ENCODE results near the gene ACTR1A. TPM values are rescaled to one million over a fixed set of nuclear protein-coding genes. Genes with fewer than 3 reads are reported as not detected.
A peak's percentile ranks its signal among the peaks of the same experiment; 100 is the strongest.
"Not testable (repeated sequence)": the region's sequence is repeated elsewhere in the genome, so short reads cannot be mapped to it uniquely, and the experiment has no call there.

Gene ACTR1A
- total RNA-seq, 2 experiments from 2014 or later, result 51.1 to 54.9 TPM

DNA sequence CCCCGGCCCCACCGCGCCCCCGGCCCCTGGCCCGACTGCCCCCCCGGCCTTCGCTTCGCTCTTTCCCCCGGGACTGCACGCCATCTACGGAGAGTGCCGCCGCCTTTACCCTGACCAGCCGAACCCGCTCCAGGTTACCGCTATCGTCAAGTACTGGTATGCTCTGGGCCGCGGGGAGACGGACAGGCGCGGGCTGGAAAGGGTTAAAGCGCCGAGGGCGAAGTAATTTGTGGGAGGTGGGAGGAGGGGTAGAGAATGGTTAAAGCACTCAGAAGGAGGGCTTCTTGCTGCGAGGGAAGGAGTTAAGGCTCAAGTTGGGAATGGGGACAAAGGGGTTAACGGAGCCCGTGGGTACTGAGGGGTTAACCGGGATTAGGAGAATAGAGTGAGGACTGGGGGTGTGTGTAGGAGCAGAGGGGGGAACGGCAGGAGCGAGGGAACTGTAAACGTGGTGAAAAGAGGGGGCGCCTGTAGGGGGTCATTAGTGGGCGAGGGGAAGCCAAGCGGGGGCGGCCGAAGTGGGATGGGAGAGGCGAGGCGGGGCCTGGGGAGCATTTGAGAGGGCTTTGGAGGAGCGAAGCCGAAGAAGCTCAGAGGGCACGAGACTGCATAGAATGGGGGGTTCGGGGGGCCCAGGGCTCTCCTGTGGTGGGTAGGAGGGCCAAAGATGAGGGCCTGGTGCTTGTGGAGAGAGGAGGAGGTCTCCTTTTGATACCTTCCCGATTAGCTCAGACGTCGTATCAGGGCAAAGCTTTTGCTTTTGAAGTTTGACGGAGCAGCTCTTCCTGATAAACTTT is 1.9 kb upstream of the ACTR1A start:
- Mint-ChIP-seq H3K9me3 (no peaks in the 10 kb centered on the region), H3K4me1 (peaks cover 21% of the 10 kb centered on the region), H3K27ac (peak overlapping the region; percentile 84), H3K27me3 (no peaks in the 10 kb centered on the region), H3K4me3 (peak overlapping the region; percentile 92), H3K36me3 (no peaks in the 10 kb centered on the region)
- peak; percentile 38 for DNase-seq

DNA sequence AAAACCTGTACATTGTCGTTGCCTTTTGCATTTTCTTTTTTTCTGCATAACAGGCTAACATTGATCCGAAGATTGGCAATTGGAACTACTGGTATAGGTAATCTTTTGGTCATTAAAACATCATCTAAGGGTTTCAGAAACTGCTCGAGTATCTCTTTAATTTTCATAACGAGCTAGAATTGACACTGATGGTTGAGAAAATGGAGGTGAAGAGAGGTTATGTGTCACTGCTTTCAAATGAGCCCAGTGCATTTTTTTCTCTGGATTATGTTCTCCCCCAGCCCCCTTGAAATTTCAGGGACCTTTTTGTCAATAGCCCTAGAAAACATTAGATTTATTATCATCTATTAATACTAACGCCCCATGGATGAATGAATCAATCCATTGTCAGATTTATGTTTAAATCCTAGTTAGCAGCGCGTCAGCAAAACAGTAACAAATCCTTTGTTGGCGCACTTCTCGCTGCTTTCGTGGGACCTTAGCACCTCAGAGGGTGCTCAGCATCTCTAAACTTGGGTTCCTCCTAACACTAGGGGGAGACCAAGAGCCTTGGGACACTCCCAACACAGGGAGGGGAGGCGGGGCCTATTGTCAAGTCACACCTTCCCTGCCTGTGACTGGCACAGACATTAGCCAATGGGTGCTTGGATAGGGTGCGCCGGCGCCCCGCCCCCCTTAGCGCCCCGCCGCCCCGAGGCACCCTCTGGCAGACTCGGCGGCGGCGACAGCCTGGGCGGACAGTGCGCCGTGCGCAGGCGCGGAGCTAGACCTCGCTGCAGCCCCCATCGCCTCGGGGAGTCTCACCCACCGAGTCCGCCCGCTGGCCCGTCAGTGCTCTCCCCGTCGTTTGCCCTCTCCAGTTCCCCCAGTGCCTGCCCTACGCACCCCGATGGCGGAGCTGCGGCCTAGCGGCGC is 1.0 kb upstream of the ACTR1A start, which contains the start of gene SUFU:
Gene SUFU, plus strand, starts transcription at position 709 of the 915 bp plus-strand sequence. Its CDS starts 181 bp downstream, at position 890.
- Mint-ChIP-seq H3K9me3 (no peaks in the 10 kb centered on the region), H3K4me1 (peaks cover 26% of the 10 kb centered on the region), H3K27ac (peak within 1 kb of the TSS; percentile 84), H3K27me3 (no peaks in the 10 kb centered on the region), H3K36me3 (peaks cover 5% of the 10 kb centered on the region), H3K4me3 (peak within 1 kb of the TSS; percentile 92)
- peak; percentile 97 for DNase-seq

DNA sequence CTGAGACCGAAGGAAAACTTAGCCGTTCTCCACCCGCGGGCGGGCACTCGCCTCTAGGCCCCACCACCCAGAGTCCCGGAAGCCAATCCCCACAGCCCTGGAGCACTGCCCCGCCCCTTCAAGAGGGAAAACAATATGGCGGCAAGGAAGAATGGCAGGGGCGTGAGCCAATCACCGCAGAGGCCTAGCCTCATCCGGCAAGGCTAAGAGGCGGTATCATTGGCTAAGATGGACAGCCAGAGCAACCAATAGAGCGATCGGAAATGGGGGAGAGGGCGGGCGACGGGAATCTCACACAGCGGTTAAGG is 529 bp downstream of the ACTR1A start:
- H3K9me3 Mint-ChIP-seq, result no peaks in the 10 kb centered on the region
- peak; percentile 99 for DNase-seq
- H3K36me3 Mint-ChIP-seq, result peaks cover 5% of the 10 kb centered on the region
- no peak overlapping the region for H3K4me3 Mint-ChIP-seq
- H3K27me3 Mint-ChIP-seq, result no peaks in the 10 kb centered on the region
- H3K4me1 Mint-ChIP-seq, result peaks cover 25% of the 10 kb centered on the region
- no peak overlapping the region for H3K27ac Mint-ChIP-seq

DNA sequence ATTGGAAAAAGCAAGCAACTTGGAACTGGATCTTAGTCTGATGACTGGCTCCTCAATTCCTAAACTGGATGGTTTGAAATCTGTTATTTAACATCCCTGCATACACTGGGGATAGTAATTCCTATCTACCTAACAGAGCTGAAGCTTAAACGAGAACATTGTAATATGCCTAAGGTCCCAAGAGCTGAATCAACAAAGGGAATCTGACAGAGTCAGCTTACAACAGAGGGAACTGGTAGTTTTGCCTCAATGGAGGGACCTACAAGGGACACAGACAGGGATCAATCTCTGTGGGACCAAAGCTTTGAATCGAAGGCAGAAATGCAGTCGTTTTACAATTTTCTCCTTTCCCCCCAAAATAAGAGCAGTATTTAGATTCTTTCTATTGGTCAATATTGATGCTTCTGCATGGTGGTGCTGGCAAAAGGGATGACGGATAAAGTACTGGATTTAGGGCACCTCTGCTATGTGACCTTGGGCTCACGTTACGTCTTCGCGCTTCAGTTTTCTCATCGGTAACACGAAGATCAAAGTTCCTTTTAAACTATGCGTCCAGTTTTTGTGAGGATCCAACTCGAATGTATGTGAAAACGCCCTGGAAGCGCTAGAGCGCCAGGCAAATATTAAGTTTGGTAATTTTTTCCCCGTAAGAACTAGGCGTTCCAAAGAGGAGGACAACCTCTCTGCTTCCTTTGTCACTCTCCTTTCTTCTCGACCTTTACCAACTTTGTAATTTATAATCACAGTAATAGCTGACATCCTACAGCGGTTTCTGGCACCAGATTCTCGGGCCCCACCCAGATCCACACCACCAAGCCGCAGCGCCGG is 1.1 kb downstream of the ACTR1A start:
- H3K4me3 Mint-ChIP-seq, result no peak overlapping the region
- no peak for DNase-seq
- H3K36me3 Mint-ChIP-seq, result peaks cover 5% of the 10 kb centered on the region
- no peak overlapping the region for H3K27ac Mint-ChIP-seq
- H3K9me3 Mint-ChIP-seq, result no peaks in the 10 kb centered on the region
- H3K27me3 Mint-ChIP-seq, result no peaks in the 10 kb centered on the region
- H3K4me1 Mint-ChIP-seq, result peaks cover 25% of the 10 kb centered on the region

DNA sequence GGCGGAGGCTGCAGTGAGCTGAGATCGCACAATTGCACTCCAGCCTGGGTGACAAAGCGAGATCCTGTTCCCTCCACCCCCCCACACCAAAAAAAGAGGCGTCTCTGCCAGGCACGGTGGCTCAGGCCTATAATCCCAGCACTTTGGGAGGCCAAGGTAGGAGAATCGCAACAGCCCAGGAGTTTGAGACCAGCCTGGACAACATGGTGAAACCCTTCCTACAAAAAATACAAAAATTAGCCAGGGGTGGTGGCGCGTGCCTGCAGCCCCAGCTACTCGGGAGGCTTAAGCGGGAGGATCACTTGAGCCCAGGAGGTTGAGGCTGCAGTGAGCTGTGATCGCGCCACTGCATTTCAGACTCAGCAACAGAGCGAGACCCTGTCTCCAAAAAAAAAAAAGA is 1.8 kb downstream of the ACTR1A start:
- H3K4me3 Mint-ChIP-seq, H3K9me3 Mint-ChIP-seq, H3K27me3 Mint-ChIP-seq, H3K27ac Mint-ChIP-seq, DNase-seq, H3K36me3 Mint-ChIP-seq: not testable (repeated sequence)
- H3K4me1 Mint-ChIP-seq, result peaks cover 25% of the 10 kb centered on the region

DNA sequence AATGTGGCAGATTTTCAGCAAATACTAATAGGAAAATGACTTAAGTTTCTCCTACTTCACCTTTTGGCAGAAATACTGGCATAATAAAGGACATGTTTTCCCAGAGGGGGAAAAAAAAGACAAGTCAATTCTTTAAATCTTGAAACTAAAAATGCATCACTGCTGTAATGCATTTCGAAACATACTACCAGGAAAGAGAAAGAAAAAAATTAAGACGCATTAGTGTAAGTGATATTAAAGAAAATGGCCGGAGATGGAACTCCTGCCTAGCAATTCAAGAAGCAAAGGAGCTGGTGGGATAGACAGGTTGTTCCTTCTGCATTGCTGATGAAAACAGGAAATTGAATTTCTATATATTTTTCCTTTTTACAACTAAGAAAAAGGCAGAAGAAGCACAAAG is 3.2 kb downstream of the ACTR1A start:
- Mint-ChIP-seq H3K36me3 (peaks cover 5% of the 10 kb centered on the region), H3K4me1 (peaks cover 14% of the 10 kb centered on the region), H3K9me3 (no peaks in the 10 kb centered on the region), H3K27me3 (no peaks in the 10 kb centered on the region), H3K4me3 (no peak overlapping the region), H3K27ac (no peak overlapping the region)
- DNase-seq, result no peak

DNA sequence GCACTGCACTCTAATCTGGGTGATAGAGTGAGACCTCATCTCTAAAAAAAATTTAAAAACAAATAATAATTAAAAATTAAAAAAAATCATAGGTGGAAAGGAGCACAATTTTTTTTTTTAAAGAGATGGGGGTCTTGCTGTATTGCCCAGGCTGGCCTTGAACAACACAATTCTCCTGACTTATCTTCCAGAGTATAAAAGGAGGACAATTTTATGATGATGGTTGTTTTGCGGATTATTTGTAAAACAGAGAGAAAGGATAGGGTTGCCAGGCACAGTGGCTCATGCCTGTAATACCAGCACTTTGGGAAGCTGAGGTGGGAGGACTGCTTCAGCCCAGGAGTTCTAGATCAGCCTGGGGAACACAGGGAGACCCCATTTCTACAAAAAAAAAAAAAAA is 5.0 kb downstream of the ACTR1A start:
- Mint-ChIP-seq H3K4me3 (no peak overlapping the region), H3K27ac (no peak overlapping the region), H3K9me3 (no peaks in the 10 kb centered on the region), H3K36me3 (peaks cover 5% of the 10 kb centered on the region), H3K4me1 (peaks cover 24% of the 10 kb centered on the region), H3K27me3 (no peaks in the 10 kb centered on the region)
- DNase-seq, result no peak

DNA sequence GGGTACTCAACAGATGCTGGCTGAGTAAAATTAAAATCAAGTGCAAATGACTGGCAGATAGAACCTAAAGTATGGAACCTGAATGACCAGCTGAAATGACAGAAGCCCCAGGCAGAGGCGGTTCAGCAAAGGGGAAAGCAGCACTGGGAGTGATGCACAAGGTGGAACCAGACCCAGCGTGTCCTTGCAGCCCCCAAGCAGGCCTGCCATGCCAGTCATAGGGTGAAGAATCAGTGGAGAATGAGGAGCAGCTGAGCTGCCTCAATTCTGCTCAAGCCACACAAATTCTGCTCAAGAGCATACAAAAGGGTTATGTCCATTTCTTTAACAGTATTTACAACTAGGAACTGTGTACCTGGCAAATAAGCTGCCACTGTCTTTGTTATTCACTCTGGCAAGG is 8.7 kb downstream of the ACTR1A start:
- Mint-ChIP-seq H3K27me3 (no peaks in the 10 kb centered on the region), H3K4me1 (peaks cover 12% of the 10 kb centered on the region), H3K27ac (no peak overlapping the region), H3K36me3 (no peaks in the 10 kb centered on the region), H3K4me3 (no peak overlapping the region), H3K9me3 (no peaks in the 10 kb centered on the region)
- DNase-seq, result no peak

DNA sequence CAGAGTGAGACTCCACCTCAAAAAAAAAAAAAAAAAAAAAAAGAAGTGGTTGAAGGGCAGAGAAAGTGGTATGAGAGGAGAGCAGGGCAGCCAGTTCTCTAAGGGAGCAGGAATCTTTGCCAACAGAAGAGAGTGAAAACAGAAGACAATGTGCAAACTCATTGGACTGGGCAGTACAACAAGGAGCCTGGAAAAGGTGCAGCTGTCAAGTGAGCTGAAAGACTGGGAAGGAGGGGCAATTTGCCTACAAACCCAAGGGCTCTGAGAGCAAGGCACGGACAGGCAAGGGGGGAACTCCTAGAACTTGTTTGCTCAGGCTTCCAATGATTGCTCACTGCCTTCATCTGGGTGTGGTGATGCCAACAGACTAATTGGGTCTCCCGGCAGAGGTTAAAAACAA is 9.5 kb downstream of the ACTR1A start:
- Mint-ChIP-seq H3K27me3 (no peaks in the 10 kb centered on the region), H3K36me3 (peaks cover under 1% of the 10 kb centered on the region), H3K4me1 (peaks cover 10% of the 10 kb centered on the region)

DNA sequence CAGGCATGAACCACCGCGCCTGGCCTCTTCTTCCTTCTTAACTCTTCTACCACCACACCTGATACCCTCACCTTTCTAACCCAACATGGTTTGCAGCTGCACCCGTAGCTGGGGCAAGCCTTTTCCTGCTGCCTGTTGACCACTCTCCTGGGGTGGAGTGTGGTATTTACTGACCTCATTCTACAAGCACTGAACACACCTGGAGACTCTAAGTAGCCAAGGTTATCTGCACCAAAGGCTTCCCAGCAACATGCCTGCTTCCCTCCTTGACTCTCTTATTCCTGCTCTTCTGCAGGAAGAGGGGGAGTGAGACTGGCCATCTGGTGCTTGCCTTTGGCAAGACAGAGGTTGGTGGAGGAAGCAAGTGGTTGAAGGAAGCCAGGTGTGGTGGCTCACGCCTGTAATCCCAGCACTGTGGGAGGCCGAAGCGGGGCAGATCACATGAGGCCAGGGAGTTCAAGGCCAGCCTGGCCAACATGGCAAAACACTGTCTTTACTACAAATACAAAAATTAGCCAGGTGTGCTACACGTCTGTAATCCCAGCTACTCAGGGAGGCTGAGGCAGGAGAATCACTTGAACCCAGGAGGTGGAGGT is 10.1 kb downstream of the ACTR1A start:
- no peaks in the 10 kb centered on the region for H3K9me3 Mint-ChIP-seq
- no peak overlapping the region for H3K27ac Mint-ChIP-seq
- H3K4me3 Mint-ChIP-seq, result no peak overlapping the region
- H3K27me3 Mint-ChIP-seq, result no peaks in the 10 kb centered on the region
- peaks cover 4% of the 10 kb centered on the region for H3K36me3 Mint-ChIP-seq
- DNase-seq, result no peak
- peaks cover 10% of the 10 kb centered on the region for H3K4me1 Mint-ChIP-seq

More for the DNA sequence above, 9.5 kb downstream of the ACTR1A start:
- H3K4me3 Mint-ChIP-seq, result no peak overlapping the region
- H3K27ac Mint-ChIP-seq, result peak overlapping the region; percentile 28
- DNase-seq, result no peak
- no peaks in the 10 kb centered on the region for H3K9me3 Mint-ChIP-seq

DNA sequence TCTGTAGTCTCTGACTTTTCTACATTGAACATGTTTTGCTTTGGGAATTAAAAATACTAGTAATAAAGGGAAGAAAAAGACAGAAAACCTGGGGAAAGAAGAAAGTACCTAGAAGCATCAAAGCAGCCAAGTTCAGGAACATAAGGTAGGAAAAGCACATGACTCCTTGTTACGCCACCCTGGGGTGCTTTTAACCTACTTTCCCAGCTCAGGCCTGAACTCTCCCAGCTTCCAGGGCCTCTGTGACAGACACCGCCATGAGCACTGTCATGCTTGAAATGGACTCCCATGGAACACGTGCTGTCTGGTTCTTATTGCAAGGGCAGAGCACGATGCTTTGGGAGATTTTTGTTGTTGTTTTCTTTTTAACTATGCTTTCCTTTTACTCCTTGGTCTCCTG is 11.4 kb downstream of the ACTR1A start:
- Mint-ChIP-seq H3K36me3 (peaks cover 5% of the 10 kb centered on the region), H3K27ac (no peak overlapping the region), H3K27me3 (no peaks in the 10 kb centered on the region), H3K4me1 (peaks cover 10% of the 10 kb centered on the region), H3K4me3 (no peak overlapping the region), H3K9me3 (no peaks in the 10 kb centered on the region)
- DNase-seq, result no peak

DNA sequence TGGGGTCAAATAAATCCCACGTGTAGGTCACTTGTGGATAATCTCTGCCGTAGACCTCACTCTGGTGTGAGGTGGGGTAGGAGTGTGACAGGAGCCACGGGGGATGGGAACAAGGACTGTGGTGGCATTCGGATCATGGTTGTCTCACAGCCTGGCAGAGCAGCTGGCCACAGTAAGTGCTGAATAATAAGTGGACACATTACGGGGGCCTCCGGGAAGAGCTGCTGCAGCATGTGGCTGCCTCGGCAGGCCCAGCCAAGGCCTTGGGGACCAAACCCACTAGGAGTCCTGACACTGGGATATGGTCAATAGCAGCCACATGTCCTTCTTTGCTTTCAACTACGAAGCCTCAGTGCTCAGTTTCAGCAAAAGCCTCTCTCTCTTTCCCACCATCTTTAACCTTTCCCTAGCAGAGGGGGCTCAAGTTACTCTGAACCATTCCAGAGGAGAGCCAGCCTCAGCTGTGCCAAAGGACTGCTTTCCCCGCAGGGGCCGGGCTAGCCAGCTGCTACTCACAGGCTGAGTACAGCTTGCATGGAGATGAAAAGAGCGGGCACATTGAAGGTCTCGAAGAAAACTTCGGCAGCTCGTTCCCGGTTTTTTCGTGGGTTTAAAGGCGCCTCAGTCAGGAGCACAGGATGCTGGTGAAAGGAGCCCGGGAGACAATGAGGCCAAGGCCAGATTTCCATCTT is 17.3 kb downstream of the ACTR1A start:
- DNase-seq, result no peak
- H3K27ac Mint-ChIP-seq, result no peak overlapping the region
- no peak overlapping the region for H3K4me3 Mint-ChIP-seq
- no peaks in the 10 kb centered on the region for H3K4me1 Mint-ChIP-seq
- no peaks in the 10 kb centered on the region for H3K27me3 Mint-ChIP-seq
- H3K9me3 Mint-ChIP-seq, result no peaks in the 10 kb centered on the region
- H3K36me3 Mint-ChIP-seq, result peaks cover 5% of the 10 kb centered on the region

DNA sequence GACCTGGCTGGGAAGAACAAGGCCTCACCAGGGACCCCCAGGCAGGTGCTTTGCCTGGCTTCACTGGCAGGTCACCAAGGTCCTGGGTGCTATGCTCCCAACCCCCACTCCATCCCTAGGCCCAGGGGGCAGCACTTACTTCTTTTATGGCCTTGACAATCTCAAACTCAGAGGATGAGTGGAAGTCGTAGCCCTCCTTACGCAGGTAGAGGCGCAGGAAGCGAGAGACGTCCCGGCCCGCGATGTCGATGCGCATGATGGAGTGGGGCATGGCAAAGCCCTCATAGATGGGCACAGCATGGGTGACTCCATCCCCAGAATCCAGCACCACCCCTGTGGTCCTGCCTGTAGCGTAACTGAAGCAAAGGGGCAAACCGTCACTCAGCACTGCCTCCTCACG is 18.5 kb downstream of the ACTR1A start:
- H3K27ac Mint-ChIP-seq, result no peak overlapping the region
- H3K27me3 Mint-ChIP-seq, result no peaks in the 10 kb centered on the region
- peaks cover 2% of the 10 kb centered on the region for H3K4me1 Mint-ChIP-seq
- H3K36me3 Mint-ChIP-seq, result peaks cover 5% of the 10 kb centered on the region
- DNase-seq, result no peak
- H3K4me3 Mint-ChIP-seq, result no peak overlapping the region
- H3K9me3 Mint-ChIP-seq, result no peaks in the 10 kb centered on the region

DNA sequence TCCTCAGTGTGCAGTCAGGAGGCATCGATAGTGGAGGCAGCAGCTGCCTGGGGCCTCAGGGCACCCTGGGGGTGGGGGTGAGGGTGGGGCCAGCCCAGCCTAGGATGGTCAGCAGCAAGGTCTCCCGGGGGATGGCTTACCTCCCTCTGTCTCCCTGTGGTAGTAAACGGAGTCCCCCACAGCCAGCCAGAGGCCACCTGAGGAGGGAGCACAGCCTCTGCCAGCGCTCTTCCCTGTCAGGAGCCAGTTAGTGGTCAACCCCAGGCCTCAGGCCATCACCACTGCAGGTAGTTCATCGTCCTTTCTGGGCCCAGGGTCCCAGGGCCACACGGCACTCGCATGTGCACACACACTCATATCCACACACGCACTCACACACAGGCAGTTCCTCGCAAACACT is 22.1 kb downstream of the ACTR1A start:
- Mint-ChIP-seq H3K27ac (no peak overlapping the region), H3K4me3 (no peak overlapping the region), H3K36me3 (peaks cover 2% of the 10 kb centered on the region), H3K4me1 (peaks cover 14% of the 10 kb centered on the region), H3K27me3 (no peaks in the 10 kb centered on the region), H3K9me3 (no peaks in the 10 kb centered on the region)
- DNase-seq, result no peak

All from activated naive CD8-positive, alpha-beta T cell treated with anti-CD3 and anti-CD28 coated beads for 36 hours (primary cell).